Activated B cell treated with CpG ODN at 0.5 μM for 24 hours (primary cell): ENCODE results near the gene PIM2. TPM values are rescaled to one million over a fixed set of nuclear protein-coding genes. Genes with fewer than 3 reads are reported as not detected.

Experiments used
- ATAC-seq: fragments of 200-7000 bp; cut with Tn5 transposase; one replicate; pipeline ENCODE4 v1.10.0; 2021; ENCODE audit warnings: low read depth, mild to moderate bottlenecking, moderate library complexity
- CTCF ChIA-PET: fragments of 350-600 bp; sonication (Branson Sonifier 250); formaldehyde crosslinking; loops from one replicate; lab custom pipeline; 2021; ENCODE audit warnings: antibody characterized with exemption; lab: Charles Lee
- POLR2A ChIA-PET: fragments of 350-600 bp; sonication (Branson Sonifier 250); formaldehyde crosslinking; loops from one replicate; lab custom pipeline; 2021; ENCODE audit warnings: antibody characterized with exemption; lab: Charles Lee
- DNase-seq: peaks from one replicate; pipeline ENCODE4 v3.0.0; 2022
- H3K27ac Mint-ChIP-seq: one replicate; pipeline ENCODE4 v1.8.0; 2020; ENCODE audit warnings: mixed read lengths
- H3K27me3 Mint-ChIP-seq: one replicate; pipeline ENCODE4 v1.8.0; 2021; ENCODE audit warnings: mixed read lengths
- H3K36me3 Mint-ChIP-seq: one replicate; pipeline ENCODE4 v1.8.0; 2021; ENCODE audit warnings: low read depth, mixed read lengths
- H3K4me1 Mint-ChIP-seq: one replicate; pipeline ENCODE4 v1.8.0; 2021; ENCODE audit warnings: mixed read lengths
- H3K4me3 Mint-ChIP-seq: one replicate; pipeline ENCODE4 v1.8.0; 2020; ENCODE audit warnings: mild to moderate bottlenecking, mixed read lengths
- H3K9me3 Mint-ChIP-seq: one replicate; pipeline ENCODE4 v1.8.0; 2020; ENCODE audit warnings: mixed read lengths
- CTCF ChIP-seq: fragments of 200-600 bp; IDR thresholded peaks from one replicate; pipeline ENCODE4 v1.8.0; 2022; ENCODE audit warnings: antibody characterized with exemption, mild to moderate bottlenecking
- intact Hi-C: fragments of 100-400 bp; cut with micrococcal nuclease; formaldehyde crosslinking; loops from one replicate; pipeline ENCODE4 v1.15.1; 2024
- total RNA-seq: library from RNA; stranded (reverse); gene quantifications from 2 replicates; pipeline ENCODE4 v1.2.3, GENCODE V29; 2022

PIM2 gene
- total RNA-seq, 1 donor from 2014 or later, result 351 TPM

- intact Hi-C loops, result no loop called here
These were observed 54.6 kb downstream of the PIM2 start for GRCh38 chrX:48864210-48864609.

More at GRCh38 chrX:48864210-48864609, 54.6 kb downstream of the PIM2 start:
- DNase-seq (no peak), ATAC-seq (no peak)
- POLR2A ChIA-PET, result no interaction called here
- H3K27ac Mint-ChIP-seq, result no peak overlapping the region
- no peak overlapping the region for H3K4me3 Mint-ChIP-seq
- no peaks in the 10 kb centered on the region for H3K4me1 Mint-ChIP-seq
- H3K27me3 Mint-ChIP-seq, result peaks cover 4% of the 10 kb centered on the region
- no peaks in the 10 kb centered on the region for H3K36me3 Mint-ChIP-seq
- H3K9me3 Mint-ChIP-seq, result no peaks in the 10 kb centered on the region
- CTCF ChIA-PET, result no interaction called here
- no peak for TF ChIP-seq CTCF

Other genes starting within 250 kb of the PIM2 start
- gene WAS, start 235.2 kb downstream of the PIM2 start, total RNA-seq, result 101 and 102 TPM in 2 replicates
- gene SUV39H1, start 222.3 kb downstream of the PIM2 start, total RNA-seq, result 9.1 and 10.8 TPM in 2 replicates
- gene GLOD5, start 157.3 kb downstream of the PIM2 start, total RNA-seq, result not detected in 2 replicates
- not detected in 2 replicates for gene GATA1, start 132.4 kb downstream of the PIM2 start, total RNA-seq
- 139 and 144 TPM in 2 replicates for gene HDAC6, start 117.0 kb downstream of the PIM2 start, total RNA-seq
- not detected in 2 replicates for gene ERAS, start 92.5 kb downstream of the PIM2 start, total RNA-seq
- gene PCSK1N, start 83.4 kb downstream of the PIM2 start, total RNA-seq, result not detected in 2 replicates
- 47.8 and 52.6 TPM in 2 replicates for gene TIMM17B, start 21.3 kb downstream of the PIM2 start, total RNA-seq
- gene PQBP1, start 21.1 kb downstream of the PIM2 start, total RNA-seq, result 81.6 and 91.5 TPM in 2 replicates
- gene SLC35A2, start 7.4 kb downstream of the PIM2 start, total RNA-seq, result 17.3 and 18.4 TPM in 2 replicates
- 76.0 and 78.1 TPM in 2 replicates for gene OTUD5, start 38.6 kb upstream of the PIM2 start, total RNA-seq
- 0.66 and 1.8 TPM in 2 replicates for gene KCND1, start 52.8 kb upstream of the PIM2 start, total RNA-seq
- 97.3 and 117 TPM in 2 replicates for gene GRIPAP1, start 83.2 kb upstream of the PIM2 start, total RNA-seq
- gene TFE3, start 124.3 kb upstream of the PIM2 start, total RNA-seq, result 31.1 and 33.3 TPM in 2 replicates
- gene CCDC120, start 140.0 kb upstream of the PIM2 start, total RNA-seq, result 7.9 and 8.9 TPM in 2 replicates
- gene PRAF2, start 155.0 kb upstream of the PIM2 start, total RNA-seq, result 10.6 and 11.6 TPM in 2 replicates
- 48.8 and 55.8 TPM in 2 replicates for gene WDR45, start 160.9 kb upstream of the PIM2 start, total RNA-seq
- 18.7 and 19.6 TPM in 2 replicates for gene GPKOW, start 204.7 kb upstream of the PIM2 start, total RNA-seq
- 1.2 and 1.5 TPM in 2 replicates for gene MAGIX, start 243.7 kb upstream of the PIM2 start, total RNA-seq